Activated T-cell treated with anti-CD3 and anti-CD28 coated beads, Interleukin-2, amount 50 U/mL, for 1 hour (primary cell): ENCODE results near the gene SPTBN5.

Source experiments
- DNase-seq: peaks from one replicate; pipeline ENCODE4 v3.0.0-alpha.2; 2020

SPTBN5 gene

DNA sequence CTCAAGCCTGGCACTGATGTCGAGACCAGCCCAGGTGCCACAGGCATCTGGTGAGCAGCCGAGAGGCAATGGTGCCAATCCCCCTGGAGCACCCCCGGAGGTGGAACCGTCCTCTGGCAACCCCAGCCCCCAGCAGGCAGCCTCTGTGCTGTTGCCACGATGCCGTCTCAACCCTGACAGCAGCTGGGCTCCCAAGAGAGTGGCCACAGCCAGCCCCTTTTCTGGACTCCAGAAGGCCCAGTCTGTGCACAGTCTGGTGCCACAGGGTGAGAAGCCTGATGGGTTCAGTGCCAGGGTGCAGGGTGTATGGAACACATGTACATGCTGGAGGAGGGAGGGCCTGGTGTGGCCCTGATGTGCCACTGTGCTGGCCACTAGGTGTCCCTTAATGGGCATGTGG is 70.9 kb downstream of the SPTBN5 start:
- no peak for DNase-seq

DNA sequence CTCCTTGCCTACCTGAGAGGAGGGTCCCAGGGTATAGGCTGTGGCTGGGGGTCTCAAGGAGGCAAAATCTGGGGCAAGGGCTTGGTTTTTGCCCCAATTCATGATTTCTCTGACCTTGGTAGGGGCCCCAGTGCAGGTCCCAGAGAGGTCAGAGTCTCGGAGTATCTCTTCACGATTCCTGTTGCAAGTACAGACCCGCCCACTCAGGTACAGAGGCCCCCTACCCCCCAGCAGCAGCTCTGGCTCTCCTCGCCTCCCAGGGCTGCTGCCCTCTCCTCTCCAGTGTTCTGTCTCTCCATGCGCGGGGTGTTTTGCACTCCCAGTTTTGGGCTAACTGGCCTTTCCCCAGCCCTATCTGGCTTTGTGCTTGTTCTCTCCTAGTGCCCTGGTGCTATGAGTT is 71.4 kb downstream of the SPTBN5 start:
- DNase-seq, result no peak

DNA sequence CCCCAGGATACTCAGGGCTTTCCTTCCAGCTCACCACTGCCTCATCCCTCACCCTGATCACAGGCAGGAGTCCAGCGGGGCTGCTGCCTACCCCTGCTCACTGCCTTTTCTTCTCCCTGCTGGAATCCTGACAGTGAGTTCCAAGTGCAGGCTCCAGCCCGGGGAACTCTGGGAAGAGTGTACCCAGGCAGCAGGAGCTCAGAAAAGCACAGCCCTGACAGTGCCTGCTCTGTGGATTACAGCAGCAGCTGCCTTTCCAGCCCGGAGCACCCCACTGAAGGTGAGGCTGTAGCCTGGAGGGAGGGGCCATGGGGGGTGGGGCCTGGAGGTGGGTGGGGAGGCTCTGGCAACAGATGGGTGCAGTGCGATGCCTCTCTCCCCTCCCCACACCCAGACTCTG is 72.0 kb downstream of the SPTBN5 start:
- DNase-seq, result no peak

DNA sequence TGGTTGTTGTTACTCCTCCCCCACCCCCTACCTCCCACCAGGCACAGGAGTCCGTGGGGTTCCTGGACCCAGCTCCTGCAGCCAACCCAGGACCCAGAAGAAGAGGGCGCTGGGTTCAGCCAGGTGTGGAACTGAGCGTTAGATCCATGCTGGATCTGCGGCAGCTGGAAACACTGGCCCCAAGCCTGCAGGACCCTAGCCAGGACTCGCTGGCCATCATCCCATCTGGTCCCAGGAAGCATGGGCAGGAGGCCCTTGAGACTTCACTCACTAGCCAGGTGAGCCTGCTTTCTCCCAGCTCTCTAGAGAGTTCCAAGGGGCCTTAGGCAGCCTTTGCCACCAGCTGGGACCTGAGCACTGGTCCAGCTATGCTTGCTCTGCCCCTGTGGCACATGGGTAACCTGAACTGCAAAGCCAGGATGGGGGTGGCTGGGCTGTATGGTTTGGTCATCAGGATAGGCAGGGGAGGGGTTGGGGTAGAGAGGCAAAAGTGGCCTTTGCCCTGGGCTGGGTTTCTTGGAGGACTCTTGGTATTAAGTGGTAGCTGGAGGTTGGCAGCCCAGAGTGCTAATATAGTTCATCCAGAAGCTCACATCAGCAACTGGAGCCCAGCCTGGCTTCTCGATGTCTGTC is 72.9 kb downstream of the SPTBN5 start:
- DNase-seq, result no peak

DNA sequence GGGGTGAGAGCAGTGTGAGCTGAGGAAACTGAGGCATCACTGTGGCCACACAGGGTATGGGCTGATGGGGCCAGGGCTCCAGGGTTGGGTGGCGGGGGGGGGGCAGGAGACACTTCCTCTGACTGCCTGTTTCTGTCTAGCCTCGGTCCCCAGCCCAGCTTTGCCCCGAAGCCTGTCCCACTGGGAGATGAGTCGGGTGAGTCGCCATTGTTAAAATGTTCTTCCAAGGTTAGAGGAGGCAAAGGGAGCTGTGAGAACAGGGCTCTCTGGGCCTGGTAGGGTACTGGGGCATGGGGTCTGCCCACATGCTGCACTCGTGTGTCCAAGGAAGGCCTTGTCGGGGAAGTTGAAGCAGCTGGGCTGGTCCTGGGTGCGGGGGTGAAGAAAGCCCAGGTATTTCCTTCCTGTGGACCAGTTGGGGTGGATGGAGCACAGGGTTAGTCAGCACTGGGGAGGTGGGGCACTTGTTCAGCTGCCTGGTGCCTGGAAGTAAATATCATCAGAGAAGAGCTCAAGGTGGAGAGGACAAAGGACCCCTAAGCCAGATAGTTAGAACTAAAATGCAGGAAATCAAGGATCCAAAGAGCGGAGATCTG is 74.3 kb downstream of the SPTBN5 start:
- DNase-seq, result no peak

DNA sequence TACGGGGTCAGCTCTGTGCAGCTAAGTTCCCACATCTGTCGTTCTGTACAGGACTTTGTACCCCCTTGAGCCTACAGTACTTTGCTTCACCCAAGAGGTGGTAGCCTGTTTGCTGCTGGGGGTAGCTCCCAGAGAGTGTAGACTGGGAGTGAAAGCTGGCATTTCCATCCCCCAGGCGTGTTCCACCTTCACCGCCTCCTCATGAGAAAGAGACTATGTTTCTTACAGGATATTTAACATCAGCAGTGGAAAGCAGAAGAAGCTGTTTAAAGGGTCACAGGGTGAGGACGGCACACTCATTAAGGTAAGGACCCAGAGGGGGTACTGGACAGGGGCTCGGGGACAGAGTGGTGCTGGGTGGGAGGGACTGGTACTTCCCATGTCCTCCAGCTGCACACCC is 76.1 kb downstream of the SPTBN5 start:
- DNase-seq, result no peak

DNA sequence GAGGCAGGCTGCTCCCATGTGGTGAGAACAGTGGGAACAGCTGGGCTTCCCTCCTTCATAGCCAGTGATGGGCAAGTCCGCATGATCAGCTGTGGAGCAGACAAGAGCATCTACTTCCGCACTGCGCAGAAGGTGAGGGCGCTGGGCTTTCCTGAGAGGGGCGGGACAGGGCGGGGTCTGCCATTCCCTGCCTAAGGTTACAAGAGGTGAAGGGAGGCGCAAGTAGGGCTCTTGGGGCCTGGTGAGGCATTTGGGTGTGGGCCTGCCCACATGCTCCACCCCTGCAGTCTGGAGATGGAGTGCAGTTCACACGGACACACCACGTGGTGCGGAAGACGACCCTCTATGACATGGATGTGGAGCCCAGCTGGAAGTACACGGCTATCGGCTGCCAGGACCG is 76.5 kb downstream of the SPTBN5 start:
- no peak for DNase-seq

DNA sequence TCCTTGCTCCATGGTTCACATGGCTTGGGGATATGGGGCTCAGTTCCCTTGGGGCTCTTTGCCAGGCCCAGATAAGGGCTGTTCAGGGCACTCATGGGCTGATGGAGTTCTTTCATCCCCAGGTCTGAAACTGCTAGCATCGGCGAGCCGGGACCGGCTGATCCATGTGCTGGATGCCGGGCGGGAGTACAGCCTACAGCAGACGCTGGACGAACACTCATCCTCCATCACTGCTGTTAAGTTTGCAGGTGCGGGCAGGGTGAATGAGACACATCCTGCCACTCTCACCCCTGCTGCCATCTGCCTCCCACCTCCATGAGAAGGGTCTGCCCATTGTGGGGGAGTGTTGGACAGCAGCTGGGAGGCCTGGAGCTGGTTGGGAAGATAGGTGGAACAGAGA is 77.1 kb downstream of the SPTBN5 start:
- no peak for DNase-seq

DNA sequence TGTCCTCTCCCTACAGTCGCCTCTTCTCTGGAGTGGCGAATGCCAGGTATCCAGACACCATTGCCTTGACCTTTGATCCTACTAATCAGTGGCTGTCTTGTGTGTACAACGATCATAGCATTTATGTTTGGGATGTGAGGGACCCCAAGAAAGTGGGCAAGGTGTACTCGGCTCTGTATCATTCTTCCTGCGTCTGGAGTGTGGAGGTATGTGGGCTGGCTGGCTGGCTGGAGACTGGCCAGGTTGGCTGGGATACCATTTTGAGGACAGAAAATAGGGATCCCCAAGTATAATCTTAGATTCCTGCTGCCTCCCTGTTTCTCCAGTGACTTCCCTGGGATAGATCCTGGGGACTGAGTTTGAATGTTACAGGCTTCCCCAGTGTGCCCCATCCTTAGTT is 79.3 kb downstream of the SPTBN5 start:
- no peak for DNase-seq

DNA sequence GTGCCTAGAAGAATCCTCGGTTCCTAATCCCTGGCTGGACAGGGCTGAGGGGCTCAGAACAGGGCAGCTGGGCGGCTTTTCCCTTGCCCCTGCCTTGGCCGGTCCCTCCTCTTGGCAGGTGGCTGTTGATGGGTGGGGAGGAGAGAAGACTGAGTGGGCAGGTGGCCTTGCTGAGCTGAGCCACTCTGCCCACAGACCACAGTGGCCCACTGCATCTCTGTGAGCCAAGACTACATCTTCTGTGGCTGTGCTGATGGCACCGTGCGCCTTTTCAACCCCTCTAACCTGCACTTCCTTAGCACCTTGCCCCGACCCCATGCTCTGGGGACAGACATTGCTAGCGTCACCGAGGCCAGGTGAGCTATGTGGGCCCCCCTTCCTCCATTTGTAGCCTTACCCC is 80.4 kb downstream of the SPTBN5 start:
- no peak for DNase-seq

DNA sequence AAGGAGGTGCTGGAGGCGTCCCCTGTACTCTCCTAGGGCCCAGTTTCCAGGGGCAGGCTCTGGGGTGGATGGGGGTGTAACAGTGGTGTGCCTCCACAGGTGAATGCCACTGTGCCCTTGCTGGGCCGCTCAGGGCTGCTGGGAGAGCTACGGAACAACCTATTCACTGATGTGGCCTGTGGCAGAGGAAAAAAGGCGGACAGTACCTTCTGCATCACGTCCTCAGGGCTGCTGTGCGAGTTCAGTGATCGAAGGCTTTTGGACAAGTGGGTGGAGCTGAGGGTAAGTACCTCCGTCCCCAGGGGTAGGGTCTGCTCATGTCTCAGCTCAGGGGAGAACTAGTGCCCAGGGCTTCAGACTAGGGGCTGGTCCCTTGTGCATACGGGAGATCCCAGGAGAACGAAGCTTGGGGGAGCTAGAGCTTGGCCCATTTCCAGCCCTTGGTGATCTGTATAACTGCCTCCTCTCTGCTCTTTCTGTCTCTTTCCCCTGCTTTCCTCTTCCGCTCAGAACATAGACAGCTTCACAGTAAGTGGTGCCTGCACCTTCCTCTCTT is 81.0 kb downstream of the SPTBN5 start:
- DNase-seq, result no peak

DNA sequence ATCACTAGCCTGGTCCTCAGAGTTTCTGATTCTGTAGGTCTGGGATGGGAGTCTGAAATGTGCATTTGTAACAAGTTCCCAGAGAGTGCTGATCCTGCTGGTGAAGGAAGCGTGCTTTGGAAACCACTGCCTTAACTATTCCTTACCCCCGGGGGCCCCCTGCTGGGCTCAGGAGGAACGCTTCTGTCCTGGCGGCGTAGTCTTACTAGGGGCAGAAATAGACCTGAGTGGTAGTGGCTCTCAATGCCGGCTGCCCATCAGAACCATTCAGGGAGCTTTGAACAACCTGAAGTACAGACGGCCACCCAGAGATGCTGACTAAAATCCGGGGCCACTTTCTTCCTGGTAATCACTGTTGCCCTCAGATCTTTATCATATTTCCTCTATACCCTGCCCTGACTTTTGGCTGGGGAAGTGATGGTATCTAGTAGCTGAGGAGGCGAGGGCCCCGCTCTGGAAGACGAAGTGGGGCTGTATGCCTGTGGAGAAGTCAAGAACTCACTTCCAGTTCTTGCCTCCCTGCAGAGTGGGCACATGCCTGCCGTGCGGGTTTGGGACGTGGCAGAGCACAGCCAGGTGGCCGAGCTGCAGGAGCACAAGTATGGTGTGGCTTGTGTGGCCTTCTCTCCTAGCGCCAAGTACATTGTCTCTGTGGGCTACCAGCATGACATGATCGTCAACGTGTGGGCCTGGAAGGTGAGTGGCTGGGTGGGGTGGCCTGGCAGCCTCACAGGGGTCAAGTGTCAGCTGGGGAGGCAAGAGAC is 82.2 kb downstream of the SPTBN5 start:
- peak; percentile 77 for DNase-seq

DNA sequence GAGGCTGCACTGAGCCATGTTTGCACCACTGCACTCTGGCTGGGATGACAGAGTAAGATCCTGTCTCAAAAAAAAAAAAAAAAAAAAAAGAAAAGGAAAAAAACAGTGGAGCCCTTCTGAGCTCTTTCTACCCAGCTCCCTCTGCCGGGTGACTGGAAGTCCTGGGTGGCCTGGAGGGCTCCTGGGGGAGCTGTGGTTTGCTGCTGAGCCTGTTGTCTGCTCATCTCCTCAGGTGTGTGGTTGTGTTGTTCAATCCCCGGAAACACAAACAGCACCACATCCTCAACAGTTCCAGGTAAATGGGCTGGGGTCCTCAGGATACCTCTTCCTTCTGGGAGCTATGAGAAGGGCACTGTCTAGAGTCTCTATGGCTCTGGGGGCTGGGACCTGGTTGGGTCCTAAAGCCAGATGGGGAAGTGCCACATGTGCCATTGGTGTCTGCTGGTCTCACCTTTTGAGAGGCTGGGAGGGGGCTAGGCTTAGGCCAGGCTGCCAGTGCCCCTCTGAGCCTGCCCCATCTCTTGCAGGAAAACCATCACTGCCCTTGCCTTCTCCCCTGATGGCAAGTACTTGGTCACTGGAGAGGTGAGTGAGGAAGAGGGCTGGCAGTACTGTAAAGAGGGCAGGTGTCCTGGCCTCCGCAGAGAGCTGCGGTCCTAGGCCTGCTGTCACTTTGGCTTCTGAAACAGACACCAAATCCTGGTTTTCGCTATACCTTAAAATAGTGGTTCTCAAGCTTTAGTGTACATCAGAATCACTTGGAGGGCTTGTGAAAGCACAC is 83.0 kb downstream of the SPTBN5 start:
- no peak for DNase-seq

DNA sequence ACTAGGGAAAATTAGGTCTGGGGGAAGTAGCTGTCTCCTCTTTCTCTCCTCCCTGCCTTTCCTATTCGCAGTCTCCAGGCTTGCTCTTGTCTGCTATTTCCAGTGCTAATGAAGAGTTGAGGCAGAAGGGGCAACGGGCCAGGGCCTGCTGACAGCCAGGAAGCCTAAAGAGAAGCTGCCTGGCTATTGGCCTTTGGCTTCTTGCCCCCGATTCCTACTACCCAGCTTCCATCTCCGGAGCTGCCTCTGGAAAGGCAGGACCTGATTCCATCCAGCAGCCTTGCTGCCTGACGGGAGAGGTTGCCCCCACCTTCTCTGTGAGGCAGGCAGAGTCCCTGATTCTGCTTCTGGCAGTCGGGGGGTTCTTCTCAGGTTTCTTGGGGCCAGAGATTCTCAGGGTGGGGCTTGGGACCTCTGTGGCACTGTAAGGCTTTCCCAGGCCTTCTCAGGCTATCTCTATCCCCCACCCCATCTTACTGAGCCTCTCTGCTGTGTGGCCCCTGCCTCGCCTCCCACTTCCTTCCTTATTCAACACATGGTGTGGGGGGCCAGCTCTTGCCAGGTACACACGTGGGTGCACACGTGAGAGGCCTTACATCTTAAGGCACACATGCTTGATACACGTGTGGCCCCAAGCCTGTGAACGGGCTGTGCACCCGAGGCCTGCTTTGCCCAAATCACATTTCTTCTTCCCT is 84.2 kb downstream of the SPTBN5 start:
- no peak for DNase-seq

DNA sequence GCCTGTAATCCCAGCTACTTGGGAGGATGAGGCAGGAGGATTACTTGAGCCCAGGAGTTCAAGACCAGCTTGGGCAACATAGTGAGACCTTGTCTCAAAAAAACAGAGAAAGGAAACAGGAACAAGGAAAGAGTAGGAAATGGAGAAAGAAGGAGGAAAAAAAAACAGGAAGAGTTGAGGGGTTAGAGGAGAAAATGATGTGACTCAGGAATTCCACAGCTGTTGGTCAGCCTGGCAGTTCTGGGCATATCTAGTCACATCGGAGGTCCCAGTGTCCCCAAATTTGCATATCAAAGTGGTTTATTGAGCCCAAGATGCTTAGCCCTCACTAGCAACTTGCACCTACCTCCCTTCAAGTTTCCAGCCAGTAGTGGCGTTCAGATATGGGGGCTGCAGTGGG is 84.7 kb downstream of the SPTBN5 start:
- no peak for DNase-seq

DNA sequence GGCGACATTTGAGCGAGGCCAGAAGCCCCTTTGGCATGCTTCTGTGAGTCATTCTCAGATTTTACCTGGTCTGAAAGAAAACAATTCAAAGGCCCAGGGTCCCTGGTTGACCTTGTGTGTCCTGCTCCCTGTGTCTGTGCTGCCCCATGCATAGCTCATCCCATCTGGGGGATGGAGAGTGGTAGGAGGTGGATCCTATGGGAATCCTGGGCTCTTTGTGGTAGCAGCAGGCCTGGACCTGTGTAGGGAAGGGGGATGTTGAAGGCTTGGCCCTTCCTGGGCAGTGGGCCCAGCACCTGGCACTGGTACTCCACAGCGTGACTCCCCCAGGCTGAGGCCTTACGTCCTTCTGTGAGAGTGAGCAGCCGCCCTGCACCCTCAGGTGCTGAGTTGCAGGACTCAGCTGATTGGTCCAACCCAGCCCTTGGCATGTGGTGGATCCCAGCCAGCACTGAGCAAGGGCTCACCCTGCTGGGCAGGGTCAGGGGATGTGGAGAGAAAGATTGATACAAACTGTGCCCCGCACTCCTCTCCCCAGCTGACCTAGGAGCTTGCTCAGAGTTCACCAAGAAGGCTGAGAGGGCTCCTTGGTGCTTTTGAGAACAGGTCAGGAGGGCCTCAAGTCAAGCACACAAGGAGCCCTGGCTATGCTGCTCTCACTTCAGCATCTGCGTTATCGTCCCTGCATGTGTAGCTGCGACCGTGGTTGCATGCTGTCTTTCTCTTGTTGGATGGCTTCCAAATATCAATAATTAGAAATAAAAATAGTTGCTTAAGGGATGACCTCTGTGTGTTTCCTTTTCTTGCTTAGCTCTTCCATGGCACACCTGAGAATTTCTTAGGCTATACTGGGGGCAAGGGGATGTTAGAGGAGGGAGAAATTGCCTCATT is 87.3 kb downstream of the SPTBN5 start:
- no peak for DNase-seq

DNA sequence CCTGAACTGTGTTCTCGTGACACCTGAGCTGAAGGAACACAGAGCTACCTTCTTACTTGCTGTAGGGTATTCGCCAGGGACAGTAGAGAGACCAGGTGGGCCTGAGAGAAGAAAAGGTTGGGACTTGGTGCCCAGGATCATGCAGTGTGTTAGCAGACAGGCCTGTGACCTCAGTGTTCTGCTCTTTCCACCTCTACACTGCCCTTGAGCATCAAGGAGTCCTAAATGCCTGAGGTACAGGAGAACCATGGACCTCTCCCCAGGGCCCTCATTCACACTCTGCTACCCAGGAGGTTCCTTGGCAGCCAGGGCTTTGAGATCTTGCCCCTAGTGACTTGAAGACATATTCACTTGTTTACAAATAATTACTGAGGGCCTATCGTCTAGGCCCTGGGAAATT is 88.1 kb downstream of the SPTBN5 start:
- DNase-seq, result no peak

DNA sequence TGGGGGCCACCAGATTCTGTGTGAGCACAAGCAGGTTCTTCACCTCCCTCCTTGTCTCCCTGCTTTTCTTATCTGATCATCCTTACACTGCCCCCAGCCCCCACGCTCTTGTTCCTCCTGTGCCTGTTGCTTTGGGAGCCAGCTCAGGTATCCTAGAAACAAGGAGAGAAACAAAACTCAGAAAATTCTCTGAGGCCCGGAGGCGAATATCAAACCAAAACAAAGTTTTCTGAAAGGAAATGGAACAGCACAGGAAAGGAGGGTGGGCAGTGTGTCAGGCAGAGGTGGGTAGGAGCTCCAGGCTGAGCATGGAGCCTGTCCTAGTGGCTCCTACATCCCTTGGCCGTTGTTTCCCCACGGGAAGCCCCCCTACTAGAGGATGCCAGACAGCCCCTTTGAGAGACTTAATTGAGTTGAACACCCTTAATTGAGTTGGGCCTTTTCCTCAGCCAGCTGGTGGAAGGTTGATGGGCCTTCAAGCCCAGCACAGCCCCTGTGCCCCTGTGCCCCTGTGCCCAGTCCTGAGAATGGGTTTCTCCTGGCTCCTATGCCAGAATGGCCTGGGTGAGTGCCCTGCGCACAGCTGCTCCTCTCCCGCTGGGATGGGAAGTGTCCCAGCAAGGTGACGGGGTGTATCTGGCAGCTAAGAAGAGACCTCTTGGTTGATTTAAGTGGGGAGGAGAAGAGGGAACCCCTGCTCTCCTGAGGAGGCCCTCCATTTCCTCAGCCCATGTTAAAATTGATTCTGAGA is 88.8 kb downstream of the SPTBN5 start:
- DNase-seq, result no peak

DNA sequence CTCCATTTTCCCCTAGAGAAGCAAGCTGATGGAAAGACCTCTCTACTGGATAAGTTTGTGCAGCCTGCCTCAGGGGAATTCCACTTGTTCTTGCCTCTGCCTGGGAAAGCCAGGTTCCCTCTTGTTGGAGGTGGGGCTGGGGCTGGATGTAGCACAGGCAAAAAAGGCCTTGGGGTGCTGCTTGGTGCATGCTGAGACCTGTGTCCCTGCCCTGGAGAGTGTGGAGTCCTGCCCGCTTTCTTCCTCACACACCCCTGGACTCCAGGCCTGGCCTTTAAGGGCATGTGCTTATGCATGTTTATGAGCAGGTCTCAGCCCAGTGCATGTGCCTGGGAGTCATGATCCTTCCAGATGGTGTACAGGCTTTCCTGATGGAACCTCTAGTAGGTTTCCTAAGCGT is 89.5 kb downstream of the SPTBN5 start:
- no peak for DNase-seq

DNA sequence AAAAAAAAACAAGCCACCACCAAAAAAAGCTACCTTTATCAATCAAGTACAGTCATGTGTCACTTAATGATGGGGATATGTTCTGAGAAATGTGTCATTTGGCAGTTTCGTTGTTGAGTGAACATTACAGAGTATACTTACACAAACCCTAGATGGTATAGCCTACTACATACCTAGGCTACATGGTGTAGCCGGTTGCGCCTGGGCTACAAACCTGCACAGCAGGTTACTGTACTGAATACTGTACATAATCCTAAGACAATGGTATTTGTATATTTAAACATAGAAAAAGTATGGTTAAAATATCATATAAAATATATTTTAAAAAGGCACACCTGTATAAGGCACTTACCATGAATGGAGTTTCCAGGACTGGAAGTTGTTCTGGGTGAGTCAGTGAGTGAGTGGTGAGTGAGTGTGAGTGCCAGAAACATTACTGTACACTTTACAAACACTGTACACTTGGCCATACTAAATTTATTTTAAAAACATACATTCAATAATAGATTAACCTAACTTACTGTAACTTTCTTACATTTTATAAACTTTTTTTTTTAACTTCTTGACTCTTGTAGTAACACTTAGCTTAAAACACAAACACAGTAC is 91.9 kb downstream of the SPTBN5 start:
- DNase-seq, result no peak

DNA sequence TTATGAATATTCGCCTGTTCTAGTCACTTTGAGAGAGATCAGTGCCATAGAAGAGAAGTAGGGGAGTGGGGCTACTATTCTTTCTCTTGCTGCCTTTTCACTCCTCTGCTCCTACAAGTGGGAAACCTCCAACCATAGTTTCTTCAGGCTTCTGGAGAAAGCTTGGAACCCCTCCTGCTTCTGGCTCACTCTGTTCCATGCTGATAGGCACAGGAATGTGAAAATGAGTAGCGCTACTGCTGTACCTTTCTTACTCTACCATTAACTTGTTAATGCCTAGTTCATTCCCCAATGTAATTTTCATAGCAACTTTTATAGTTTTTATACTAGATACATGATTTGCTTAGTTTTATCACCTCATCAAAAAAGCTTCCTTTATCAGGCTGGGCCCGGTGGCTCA is 92.7 kb downstream of the SPTBN5 start:
- DNase-seq, result no peak
